Neural progenitor cell (in vitro differentiated cells): ENCODE measurements around the gene RUNX3. TPM values are rescaled to one million over a fixed set of nuclear protein-coding genes. Genes with fewer than 3 reads are reported as not detected.

Experiments used
- DNase-seq: peaks from one replicate; pipeline ENCODE4 v3.0.0-alpha.2; 2016; ENCODE audit warnings: low spot score
- H2AFZ ChIP-seq: fragments of 200-600 bp; sonication (generic); replicated peaks from 2 replicates; pipeline ENCODE4 v1.6.1; 2016; ENCODE audit warnings: antibody characterized with exemption
- H3F3A ChIP-seq: fragments of 200-600 bp; sonication (generic); 2 replicates; pipeline ENCODE4 v1.6.1; 2016; ENCODE audit warnings: antibody characterized with exemption, low read depth
- H3K27ac ChIP-seq: fragments of 200-600 bp; sonication (generic); 2 replicates; pipeline ENCODE4 v1.5.1; 2016; ENCODE audit warnings: mild to moderate bottlenecking
- H3K27me3 ChIP-seq: fragments of 200-600 bp; sonication (generic); 2 replicates; pipeline ENCODE4 v1.6.1; 2016; ENCODE audit warnings: mild to moderate bottlenecking, moderate library complexity
- H3K36me3 ChIP-seq: fragments of 200-600 bp; sonication (generic); 2 replicates; pipeline ENCODE4 v1.5.1; 2016
- H3K4me1 ChIP-seq: fragments of 200-600 bp; sonication (generic); 2 replicates; pipeline ENCODE4 v1.6.1; 2016; ENCODE audit warnings: mixed run types
- H3K4me2 ChIP-seq: fragments of 200-600 bp; sonication (generic); 2 replicates; pipeline ENCODE4 v1.6.1; 2016
- H3K4me3 ChIP-seq: fragments of 200-600 bp; sonication (generic); 2 replicates; pipeline ENCODE4 v1.5.1; 2016
- H3K79me2 ChIP-seq: fragments of 200-600 bp; sonication (generic); 2 replicates; pipeline ENCODE4 v1.6.1; 2016; ENCODE audit warnings: low read depth
- H3K9ac ChIP-seq: fragments of 200-600 bp; sonication (generic); 2 replicates; pipeline ENCODE4 v1.6.1; 2016
- H3K9me3 ChIP-seq: fragments of 200-600 bp; sonication (generic); 2 replicates; pipeline ENCODE4 v1.5.1; 2016; ENCODE audit warnings: low read depth
- H4K20me1 ChIP-seq: fragments of 200-600 bp; sonication (generic); 2 replicates; pipeline ENCODE4 v1.6.1; 2016; ENCODE audit warnings: low read depth
- H3K27ac Mint-ChIP-seq: 3 replicates; pipeline ENCODE4 v1.8.0; 2021; ENCODE audit warnings: mixed read lengths
- H3K27me3 Mint-ChIP-seq: 2 replicates; pipeline ENCODE4 v1.8.0; 2022; ENCODE audit warnings: low read depth, mild to moderate bottlenecking, inconsistent platforms, moderate library complexity, mixed read lengths; ENCODE audit not compliant: insufficient read depth
- H3K36me3 Mint-ChIP-seq: 3 replicates; pipeline ENCODE4 v1.8.0; 2021; ENCODE audit warnings: mixed read lengths
- H3K4me1 Mint-ChIP-seq: 3 replicates; pipeline ENCODE4 v1.8.0; 2021; ENCODE audit warnings: mixed read lengths
- H3K4me3 Mint-ChIP-seq: 3 replicates; pipeline ENCODE4 v1.8.0; 2021; ENCODE audit warnings: mild to moderate bottlenecking, moderate library complexity, mixed read lengths
- H3K9me3 Mint-ChIP-seq: 3 replicates; pipeline ENCODE4 v1.8.0; 2020; ENCODE audit warnings: mixed read lengths
- EZH2 ChIP-seq: fragments of 200-600 bp; sonication (generic); IDR thresholded peaks from 2 replicates; pipeline ENCODE4 v1.6.1; 2017; ENCODE audit warnings: antibody characterized with exemption, mild to moderate bottlenecking, moderate library complexity
- EZH2phosphoT487 ChIP-seq: fragments of 200-600 bp; sonication (generic); IDR thresholded peaks from 2 replicates; pipeline ENCODE4 v1.6.1; 2017; ENCODE audit warnings: antibody characterized with exemption
- total RNA-seq: library from RNA; depleted of rRNA; stranded (reverse); fragments of >200 nt; gene quantifications from 2 replicates; pipeline ENCODE4 v1.2.3, GENCODE V29; 2015; ENCODE audit warnings: low replicate concordance
- TF ChIP-seq, protein P1 (sequence below): fragments of 200-600 bp; sonication (generic); IDR thresholded peaks from 2 replicates; pipeline ENCODE4 v1.5.1; 2017; ENCODE audit warnings: antibody characterized with exemption, mild to moderate bottlenecking

The RUNX3 gene
- total RNA-seq, 1 donor from 2014 or later, result not detected

DNA sequence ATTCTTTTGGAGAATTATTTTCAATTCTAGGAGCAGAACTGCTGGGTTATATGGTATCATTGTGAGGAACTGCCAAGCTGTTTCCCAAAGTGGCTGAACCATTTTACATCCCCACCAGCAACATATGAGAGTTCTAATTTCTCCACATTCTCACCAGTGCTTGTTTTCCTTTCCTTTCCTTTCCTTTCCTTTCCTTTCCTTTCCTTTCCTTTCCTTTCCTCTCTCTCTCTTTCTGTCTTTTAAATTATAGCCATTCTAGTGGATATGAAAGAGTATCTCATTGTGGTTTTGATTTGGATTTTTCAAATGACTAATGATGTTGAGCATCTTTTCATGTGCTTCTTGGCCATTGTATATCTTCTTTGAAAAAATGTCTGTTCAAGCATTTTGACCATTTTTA is 45.3 kb downstream of the RUNX3 start:
- Histone ChIP-seq H3K9me3 (no peaks in the 10 kb centered on the region), H3K79me2 (no peaks in the 10 kb centered on the region), H3K4me1 (no peaks in the 10 kb centered on the region), H3F3A (no peaks in the 10 kb centered on the region), H3K27ac (no peak overlapping the region), H3K4me3 (no peak overlapping the region), H3K4me2 (no peak overlapping the region), H3K27me3 (peaks cover 18% of the 10 kb centered on the region), H2AFZ (no peak overlapping the region), H3K36me3 (no peaks in the 10 kb centered on the region), H3K9ac (no peak overlapping the region), H4K20me1 (no peaks in the 10 kb centered on the region)
- H3K27ac Mint-ChIP-seq, result no peak overlapping the region
- peaks cover 7% of the 10 kb centered on the region for H3K27me3 Mint-ChIP-seq
- TF ChIP-seq EZH2phosphoT487 (no peak), EZH2 (no peak)
- TF ChIP-seq, protein P1, sequence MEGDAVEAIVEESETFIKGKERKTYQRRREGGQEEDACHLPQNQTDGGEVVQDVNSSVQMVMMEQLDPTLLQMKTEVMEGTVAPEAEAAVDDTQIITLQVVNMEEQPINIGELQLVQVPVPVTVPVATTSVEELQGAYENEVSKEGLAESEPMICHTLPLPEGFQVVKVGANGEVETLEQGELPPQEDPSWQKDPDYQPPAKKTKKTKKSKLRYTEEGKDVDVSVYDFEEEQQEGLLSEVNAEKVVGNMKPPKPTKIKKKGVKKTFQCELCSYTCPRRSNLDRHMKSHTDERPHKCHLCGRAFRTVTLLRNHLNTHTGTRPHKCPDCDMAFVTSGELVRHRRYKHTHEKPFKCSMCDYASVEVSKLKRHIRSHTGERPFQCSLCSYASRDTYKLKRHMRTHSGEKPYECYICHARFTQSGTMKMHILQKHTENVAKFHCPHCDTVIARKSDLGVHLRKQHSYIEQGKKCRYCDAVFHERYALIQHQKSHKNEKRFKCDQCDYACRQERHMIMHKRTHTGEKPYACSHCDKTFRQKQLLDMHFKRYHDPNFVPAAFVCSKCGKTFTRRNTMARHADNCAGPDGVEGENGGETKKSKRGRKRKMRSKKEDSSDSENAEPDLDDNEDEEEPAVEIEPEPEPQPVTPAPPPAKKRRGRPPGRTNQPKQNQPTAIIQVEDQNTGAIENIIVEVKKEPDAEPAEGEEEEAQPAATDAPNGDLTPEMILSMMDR, result no peak
- no peak overlapping the region for H3K4me3 Mint-ChIP-seq
- DNase-seq, result no peak
- H3K4me1 Mint-ChIP-seq, result no peaks in the 10 kb centered on the region
- peaks cover 9% of the 10 kb centered on the region for H3K9me3 Mint-ChIP-seq
- H3K36me3 Mint-ChIP-seq, result no peaks in the 10 kb centered on the region

DNA sequence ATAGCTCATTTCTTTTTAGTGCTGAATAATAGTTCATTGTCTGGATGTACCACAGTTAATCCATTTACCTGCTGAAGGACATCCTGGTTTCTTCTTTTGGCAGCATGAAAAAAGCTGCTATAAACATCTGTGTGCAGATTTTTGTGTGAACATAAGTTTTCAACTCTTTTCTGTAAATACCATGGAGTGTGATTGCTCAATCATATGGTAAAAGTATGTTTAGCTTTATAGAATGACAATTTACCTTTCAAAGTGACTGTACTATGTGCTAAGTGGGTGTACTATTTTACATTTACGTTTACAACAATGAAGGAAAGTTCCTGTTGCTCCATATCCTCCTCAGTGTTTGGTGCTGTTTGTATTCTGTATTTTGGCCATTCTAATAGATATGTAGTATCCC is 49.0 kb downstream of the RUNX3 start:
- H3K27ac Mint-ChIP-seq, result no peak overlapping the region
- H3K27me3 ChIP-seq, result peaks cover 18% of the 10 kb centered on the region
- H3K79me2 ChIP-seq, result no peaks in the 10 kb centered on the region
- H3K4me2 ChIP-seq, result no peak overlapping the region
- TF ChIP-seq EZH2, result no peak
- no peak for TF ChIP-seq EZH2phosphoT487
- TF ChIP-seq, protein P1, result no peak
- no peak for DNase-seq
- no peak overlapping the region for H3K4me3 Mint-ChIP-seq
- H3K4me1 Mint-ChIP-seq, result no peaks in the 10 kb centered on the region
- no peaks in the 10 kb centered on the region for H3K9me3 ChIP-seq
- no peaks in the 10 kb centered on the region for H3K36me3 Mint-ChIP-seq
- no peak overlapping the region for H3K27ac ChIP-seq
- no peak overlapping the region for H3K9ac ChIP-seq
- no peaks in the 10 kb centered on the region for H4K20me1 ChIP-seq
- H3K9me3 Mint-ChIP-seq, result peaks cover 7% of the 10 kb centered on the region
- peaks cover 7% of the 10 kb centered on the region for H3K27me3 Mint-ChIP-seq
- H3K4me1 ChIP-seq, result no peaks in the 10 kb centered on the region
- H3K4me3 ChIP-seq, result no peak overlapping the region
- no peaks in the 10 kb centered on the region for H3F3A ChIP-seq
- no peaks in the 10 kb centered on the region for H3K36me3 ChIP-seq
- H2AFZ ChIP-seq, result no peak overlapping the region

DNA sequence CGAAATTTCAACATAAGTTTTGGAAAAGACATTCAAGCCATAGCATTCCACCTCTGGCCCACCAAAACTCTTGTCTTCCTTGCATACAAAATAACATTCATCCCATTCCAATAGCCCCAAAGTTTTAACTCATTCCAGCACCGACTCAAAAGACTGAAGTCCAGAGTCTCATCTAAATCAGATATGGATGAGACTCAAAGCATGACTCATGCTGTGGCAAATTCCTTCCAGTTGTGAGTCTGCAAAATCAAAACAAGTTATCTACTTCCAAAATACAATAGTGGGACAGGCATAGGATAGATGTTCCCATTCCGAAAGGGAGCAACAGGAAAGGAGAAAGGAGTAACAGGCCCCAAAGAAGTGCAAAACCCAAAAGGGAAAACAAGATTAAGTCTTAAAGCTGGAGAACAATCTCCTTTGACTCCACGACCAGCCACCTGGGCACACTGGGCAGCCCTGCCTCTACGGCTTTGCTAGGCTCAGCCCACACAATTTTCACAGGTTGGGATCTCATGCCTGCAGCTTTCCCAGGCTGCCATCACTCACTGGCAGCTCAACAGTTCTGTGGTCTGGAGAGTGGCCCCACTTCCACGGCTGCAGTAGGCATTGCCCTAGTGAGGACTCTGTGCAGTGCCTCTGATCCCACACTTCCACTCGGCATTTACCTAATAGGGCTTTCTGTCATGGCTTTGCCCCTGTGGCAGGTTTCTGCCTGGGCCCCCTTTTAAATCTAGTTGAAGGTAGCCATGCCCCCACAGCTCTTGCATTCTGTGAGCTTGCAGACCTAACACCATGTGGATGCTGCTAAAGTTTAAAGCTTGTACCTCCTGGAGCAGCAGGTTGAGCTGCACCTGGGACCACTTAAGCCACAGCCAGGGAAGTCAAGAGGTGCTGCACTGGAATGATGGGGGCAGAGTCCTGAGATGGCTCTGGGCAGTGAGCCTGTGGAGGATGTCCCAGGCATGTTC is 51.0 kb downstream of the RUNX3 start:
- H3K4me2 ChIP-seq, result no peak overlapping the region
- no peak overlapping the region for H3K27ac Mint-ChIP-seq

DNA sequence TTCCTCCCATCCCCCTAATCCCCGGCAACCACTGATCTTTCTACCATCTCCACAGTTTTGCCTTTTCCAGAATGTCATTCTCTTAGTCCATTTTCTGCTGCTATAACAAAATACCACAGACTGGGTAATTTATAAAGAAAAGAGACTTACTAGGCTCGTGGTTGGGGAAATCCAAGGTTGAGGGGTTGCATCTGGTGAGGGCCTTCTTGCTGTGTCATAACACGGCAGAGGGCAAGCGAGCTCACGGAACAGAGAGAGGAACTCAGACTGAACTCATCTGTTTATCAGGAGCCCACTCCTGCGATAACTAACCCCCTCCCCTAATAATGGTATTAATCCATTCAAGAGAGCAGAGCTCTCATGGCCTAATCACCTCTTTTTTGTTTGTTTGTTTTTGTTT is 52.0 kb downstream of the RUNX3 start:
- no peak overlapping the region for H3K4me3 Mint-ChIP-seq
- Histone ChIP-seq H4K20me1 (no peaks in the 10 kb centered on the region), H3K36me3 (no peaks in the 10 kb centered on the region), H3K27me3 (peaks cover 3% of the 10 kb centered on the region), H3K4me3 (no peak overlapping the region), H3K4me1 (peaks cover 8% of the 10 kb centered on the region), H3K79me2 (no peaks in the 10 kb centered on the region), H3K9me3 (no peaks in the 10 kb centered on the region), H3K4me2 (no peak overlapping the region), H2AFZ (no peak overlapping the region), H3F3A (peaks cover 3% of the 10 kb centered on the region), H3K9ac (no peak overlapping the region), H3K27ac (no peak overlapping the region)
- H3K9me3 Mint-ChIP-seq, result peaks cover 1% of the 10 kb centered on the region
- no peaks in the 10 kb centered on the region for H3K36me3 Mint-ChIP-seq
- no peaks in the 10 kb centered on the region for H3K4me1 Mint-ChIP-seq
- no peak overlapping the region for H3K27ac Mint-ChIP-seq
- peaks cover 3% of the 10 kb centered on the region for H3K27me3 Mint-ChIP-seq
- TF ChIP-seq EZH2phosphoT487 (no peak), EZH2 (no peak)
- TF ChIP-seq, protein P1, result no peak
- no peak for DNase-seq

More for the DNA sequence above, 51.0 kb downstream of the RUNX3 start:
- H4K20me1 ChIP-seq, result no peaks in the 10 kb centered on the region
- no peak overlapping the region for H3K4me3 ChIP-seq
- peaks cover 3% of the 10 kb centered on the region for H3F3A ChIP-seq
- Mint-ChIP-seq H3K36me3 (no peaks in the 10 kb centered on the region), H3K4me1 (no peaks in the 10 kb centered on the region), H3K9me3 (peaks cover 4% of the 10 kb centered on the region), H3K4me3 (no peak overlapping the region), H3K27me3 (peaks cover 3% of the 10 kb centered on the region)
- peaks cover 8% of the 10 kb centered on the region for H3K4me1 ChIP-seq
- H2AFZ ChIP-seq, result no peak overlapping the region
- H3K9me3 ChIP-seq, result no peaks in the 10 kb centered on the region
- no peak overlapping the region for H3K27ac ChIP-seq
- H3K36me3 ChIP-seq, result no peaks in the 10 kb centered on the region
- peaks cover 13% of the 10 kb centered on the region for H3K27me3 ChIP-seq
- no peaks in the 10 kb centered on the region for H3K79me2 ChIP-seq
- H3K9ac ChIP-seq, result no peak overlapping the region
- TF ChIP-seq EZH2phosphoT487, result no peak
- no peak for DNase-seq
